Measurements from ENCODE around the gene SLC5A10. TPM values are rescaled to one million over a fixed set of nuclear protein-coding genes. Genes with fewer than 3 reads are reported as not detected.
"Not testable (repeated sequence)": the region's sequence is repeated elsewhere in the genome, so short reads cannot be mapped to it uniquely, and the experiment has no call there.

The SLC5A10 gene
- total and polyA plus RNA-seq, 12 donors, result 0.06 to 0.19 (median 0.10) TPM; not detected in 6

GRCh38 chr17:19022128-19022527 is 70.2 kb downstream of the SLC5A10 start:
- H3K27ac ChIP-seq, result no peak overlapping the region
- H3K4me3 ChIP-seq, result no peak overlapping the region
- DNase-seq (no peak), ATAC-seq (no peak)
- H3K4me1 ChIP-seq, result no peaks in the 10 kb centered on the region
- 94 to 96% methylated on average over 5 of the region's 5 CpGs for WGBS, 2 donors
- intact Hi-C loops (cut with DNase I), result loop anchor here in 2 of 10 donors (5.0 to 10.0 kb wide), 2 partner anchors 47 to 55 kb away; no protein-coding TSS in a partner anchor
- peaks cover 0 to 5% (median 0%) of the 10 kb centered on the region in 7 donors for H3K27me3 ChIP-seq
- peaks cover 0 to 5% (median 0%) of the 10 kb centered on the region in 9 donors for H3K36me3 ChIP-seq
- TF ChIP-seq, protein P1, sequence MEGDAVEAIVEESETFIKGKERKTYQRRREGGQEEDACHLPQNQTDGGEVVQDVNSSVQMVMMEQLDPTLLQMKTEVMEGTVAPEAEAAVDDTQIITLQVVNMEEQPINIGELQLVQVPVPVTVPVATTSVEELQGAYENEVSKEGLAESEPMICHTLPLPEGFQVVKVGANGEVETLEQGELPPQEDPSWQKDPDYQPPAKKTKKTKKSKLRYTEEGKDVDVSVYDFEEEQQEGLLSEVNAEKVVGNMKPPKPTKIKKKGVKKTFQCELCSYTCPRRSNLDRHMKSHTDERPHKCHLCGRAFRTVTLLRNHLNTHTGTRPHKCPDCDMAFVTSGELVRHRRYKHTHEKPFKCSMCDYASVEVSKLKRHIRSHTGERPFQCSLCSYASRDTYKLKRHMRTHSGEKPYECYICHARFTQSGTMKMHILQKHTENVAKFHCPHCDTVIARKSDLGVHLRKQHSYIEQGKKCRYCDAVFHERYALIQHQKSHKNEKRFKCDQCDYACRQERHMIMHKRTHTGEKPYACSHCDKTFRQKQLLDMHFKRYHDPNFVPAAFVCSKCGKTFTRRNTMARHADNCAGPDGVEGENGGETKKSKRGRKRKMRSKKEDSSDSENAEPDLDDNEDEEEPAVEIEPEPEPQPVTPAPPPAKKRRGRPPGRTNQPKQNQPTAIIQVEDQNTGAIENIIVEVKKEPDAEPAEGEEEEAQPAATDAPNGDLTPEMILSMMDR (IDR thresholded peaks at IDR 0.05), result no peak
- no peaks in the 10 kb centered on the region for H3K9me3 ChIP-seq

DNA sequence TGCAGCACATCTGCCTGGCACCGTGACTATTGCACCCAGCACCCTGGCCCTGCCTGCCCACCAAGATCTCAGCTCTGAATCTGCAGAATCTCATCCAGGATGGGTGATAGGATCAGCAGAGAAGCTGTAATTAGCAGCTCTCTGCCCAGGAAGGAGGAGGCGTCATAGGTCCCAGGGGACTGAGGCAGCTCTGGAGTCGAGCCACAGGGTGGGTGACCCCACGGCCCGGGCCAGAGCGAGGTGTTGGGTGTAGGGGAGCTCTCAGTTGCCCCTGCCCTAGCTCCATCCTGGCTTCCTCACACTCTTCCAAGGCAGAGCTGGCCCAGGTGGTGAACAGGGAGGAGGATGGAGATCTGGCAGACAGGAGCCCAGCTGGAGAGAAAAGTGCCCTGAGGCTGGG is 70.8 kb downstream of the SLC5A10 start:
- H3K27ac ChIP-seq, result no peak overlapping the region
- H3K27me3 ChIP-seq, result peaks cover 0 to 5% (median 0%) of the 10 kb centered on the region in 7 donors
- H3K4me3 ChIP-seq, result no peak overlapping the region
- ATAC-seq (no peak), DNase-seq (no peak)
- no peaks in the 10 kb centered on the region for H3K9me3 ChIP-seq
- peaks cover 0 to 5% (median 0%) of the 10 kb centered on the region in 9 donors for H3K36me3 ChIP-seq
- intact Hi-C loops (cut with DNase I), result loop anchor here in 2 of 10 donors (5.0 to 10.0 kb wide), 2 partner anchors 48 to 55 kb away; no protein-coding TSS in a partner anchor
- 82 to 88% methylated on average over 6 of the region's 6 CpGs for WGBS, 2 donors
- TF ChIP-seq, protein P1 (IDR thresholded peaks at IDR 0.05), result no peak
- H3K4me1 ChIP-seq, result no peaks in the 10 kb centered on the region

GRCh38 chr17:19023209-19023999 is 71.4 kb downstream of the SLC5A10 start:
- ATAC-seq (no peak), DNase-seq (no peak)
- H3K27ac ChIP-seq, result no peak overlapping the region
- H3K27me3 ChIP-seq, result peaks cover 0 to 5% (median 0%) of the 10 kb centered on the region in 7 donors
- H3K9me3 ChIP-seq, result no peaks in the 10 kb centered on the region
- H3K4me3 ChIP-seq, result no peak overlapping the region
- intact Hi-C loops (cut with DNase I), result loop anchor here in 2 of 10 donors (5.0 to 10.0 kb wide), 2 partner anchors 49 to 56 kb away; no protein-coding TSS in a partner anchor
- H3K36me3 ChIP-seq, result peaks cover 0 to 5% (median 0%) of the 10 kb centered on the region in 9 donors
- TF ChIP-seq, protein P1 (IDR thresholded peaks at IDR 0.05), result no peak
- H3K4me1 ChIP-seq, result no peaks in the 10 kb centered on the region
- 82 to 90% methylated on average over 9 of the region's 9 CpGs for WGBS, 2 donors

DNA sequence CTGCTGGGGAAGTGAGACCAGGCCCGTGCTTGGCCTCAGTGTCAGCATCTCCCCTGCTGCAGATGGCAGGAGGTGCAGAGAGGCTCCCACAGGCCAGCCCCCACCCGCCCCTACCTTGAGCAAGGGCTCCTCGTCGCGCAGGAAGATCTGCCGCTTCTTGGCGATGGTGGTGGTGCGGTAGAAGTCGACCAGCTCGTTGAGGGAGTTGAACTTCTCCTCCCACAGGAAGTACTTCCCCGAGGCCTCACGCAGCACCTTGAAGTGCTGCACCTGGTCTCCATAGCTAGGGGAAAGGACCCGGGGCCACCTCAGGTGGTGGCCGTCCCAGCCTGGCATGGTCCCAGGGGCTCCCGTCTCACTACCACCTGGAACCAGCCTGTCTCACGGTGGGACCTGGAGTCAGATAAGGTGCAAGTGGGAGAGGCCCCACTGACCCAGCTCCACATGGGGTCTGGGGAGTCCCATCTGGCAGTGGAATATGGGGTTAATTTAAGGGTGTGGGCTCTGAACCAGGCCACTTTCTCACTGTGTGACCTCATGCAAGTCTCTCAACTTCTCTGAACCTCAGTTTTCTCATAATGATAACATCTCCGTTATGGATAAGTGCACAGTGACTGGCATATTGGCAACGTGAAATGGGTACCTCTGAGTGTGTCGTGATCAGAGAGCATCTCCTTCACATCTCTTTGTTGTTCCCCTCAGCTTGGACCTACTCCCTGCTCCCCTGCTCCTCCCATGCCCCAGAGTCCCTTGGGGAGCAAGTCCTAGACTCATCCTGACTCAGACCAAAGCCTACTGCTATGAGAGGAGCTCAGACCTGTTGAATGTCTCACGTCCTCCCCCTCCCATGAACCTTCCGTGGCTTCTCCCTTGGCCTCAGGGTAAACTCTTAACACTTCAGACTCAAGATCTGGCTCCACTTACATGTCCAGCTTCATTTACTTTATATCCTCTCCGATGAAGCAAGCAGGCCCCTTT is 72.4 kb downstream of the SLC5A10 start:
- 84 to 88% methylated on average over 22 of the region's 22 CpGs for WGBS, 2 donors
- Histone ChIP-seq H3K9me3 (no peaks in the 10 kb centered on the region), H3K4me1 (no peaks in the 10 kb centered on the region), H3K36me3 (peaks cover 0 to 5% (median 0%) of the 10 kb centered on the region in 9 donors), H3K4me3 (no peak overlapping the region), H3K27ac (no peak overlapping the region), H3K27me3 (no peaks in the 10 kb centered on the region)
- TF ChIP-seq, protein P1 (IDR thresholded peaks at IDR 0.05), result no peak
- DNase-seq, result no peak
- ATAC-seq, result no peak
- intact Hi-C loops (cut with DNase I), result loop anchor here in 2 of 10 donors (5.0 to 10.0 kb wide), 2 partner anchors 50 to 57 kb away; no protein-coding TSS in a partner anchor

DNA sequence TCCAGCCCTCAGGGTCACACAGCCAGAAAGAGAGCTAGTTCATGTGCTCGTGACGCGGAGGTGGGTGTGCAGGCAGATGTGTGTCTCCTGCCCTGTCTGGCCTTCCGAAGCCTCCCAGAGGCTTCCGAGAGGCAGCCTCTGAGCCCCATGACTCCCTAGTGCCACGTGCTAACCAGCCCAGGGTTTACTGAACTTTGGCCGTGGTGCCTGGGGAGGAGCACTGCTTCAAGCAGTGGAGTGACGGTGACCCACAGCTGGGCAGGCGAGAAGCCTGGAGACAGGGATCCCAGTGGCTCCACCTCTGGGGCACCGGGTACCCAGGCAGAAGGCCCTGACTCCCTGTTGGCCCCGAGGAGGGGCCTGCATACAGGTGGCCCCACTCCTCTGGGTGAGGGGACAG is 76.7 kb downstream of the SLC5A10 start:
- not testable (repeated sequence) for DNase-seq, H3K36me3 ChIP-seq, H3K4me1 ChIP-seq, H3K27me3 ChIP-seq, H3K9me3 ChIP-seq, H3K27ac ChIP-seq, ATAC-seq, H3K4me3 ChIP-seq
- no CpG with 5 or more reads among the region's 11 CpGs for WGBS, 2 donors
- intact Hi-C loops (cut with DNase I), result loop anchor here in 1 of 10 donors (10.0 kb wide), 1 partner anchor 54 kb away; no protein-coding TSS in a partner anchor

DNA sequence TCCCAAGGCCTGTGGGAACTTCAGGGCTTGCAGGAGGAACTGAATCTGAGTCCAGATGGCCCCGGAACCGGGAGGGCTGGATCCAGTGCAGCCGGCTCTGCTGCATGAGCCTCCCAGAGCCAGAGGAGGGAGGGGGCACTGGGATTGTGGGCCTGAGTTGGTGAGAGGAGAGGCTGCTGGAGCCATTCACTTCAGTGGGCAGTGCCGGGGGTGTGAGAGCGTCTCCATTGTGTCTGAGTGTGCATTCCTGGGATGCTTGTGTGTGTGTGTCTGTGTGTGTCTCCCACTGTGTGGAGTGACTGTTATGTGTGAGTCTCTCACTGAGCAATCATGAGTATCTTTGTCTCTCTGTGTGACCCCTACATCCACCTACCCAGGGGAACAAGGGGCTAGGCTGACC is 77.8 kb downstream of the SLC5A10 start:
- ATAC-seq, H3K4me3 ChIP-seq, H3K4me1 ChIP-seq, H3K36me3 ChIP-seq, DNase-seq, H3K27me3 ChIP-seq, H3K27ac ChIP-seq, H3K9me3 ChIP-seq: not testable (repeated sequence)
- intact Hi-C loops (cut with DNase I), result loop anchor here in 1 of 10 donors (10.0 kb wide), 1 partner anchor 55 kb away; no protein-coding TSS in a partner anchor
- WGBS, 2 donors, result 18 to 38% methylated on average over 2 of the region's 5 CpGs
